Vagina (tissue), 2 donors: Measurements from ENCODE around the gene MGMT. TPM values are rescaled to one million over a fixed set of nuclear protein-coding genes. Genes with fewer than 3 reads are reported as not detected.

Source experiments
- DNase-seq, 2 donors: peaks; one replicate each; pipeline ENCODE4 v3.0.0-alpha.2; 2017; ENCODE audit errors: extremely low spot score in 2 of 2
- H3K27ac ChIP-seq: fragments of 200-600 bp; sonication (generic); one replicate; pipeline ENCODE4 v1.5.1; 2019
- H3K27me3 ChIP-seq: fragments of 200-600 bp; sonication (generic); one replicate; pipeline ENCODE4 v1.5.1; 2019
- H3K36me3 ChIP-seq, 2 donors: fragments of 200-600 bp; sonication (generic); one replicate each; pipeline ENCODE4 v1.5.1; 2017 to 2019
- H3K4me1 ChIP-seq: fragments of 200-600 bp; sonication (generic); one replicate; pipeline ENCODE4 v1.5.1; 2019
- H3K4me3 ChIP-seq, 2 donors: fragments of 200-600 bp; sonication (generic); 1 replicate in 1 of 2; 2 replicates in 1 of 2; pipeline ENCODE4 v1.5.1; 2016 to 2019
- H3K9me3 ChIP-seq: fragments of 200-600 bp; sonication (generic); one replicate; pipeline ENCODE4 v1.5.1; 2019
- CTCF ChIP-seq, 3 experiments: fragments of 450-650 bp in 2 of 3; fragments of 200-600 bp in 1 of 3; sonication (generic) in 1 of 3; IDR thresholded peaks; one replicate each; pipeline ENCODE4 v1.5.1; 2017 to 2019; ENCODE audit warnings: antibody characterized with exemption in 3 of 3, mild to moderate bottlenecking in 2 of 3, moderate library complexity in 2 of 3
- POLR2A ChIP-seq, 2 donors: fragments of 450-650 bp; IDR thresholded peaks; one replicate each; pipeline ENCODE4 v1.6.1; 2017; ENCODE audit warnings: antibody characterized with exemption in 2 of 2, mild to moderate bottlenecking in 2 of 2, moderate library complexity in 2 of 2
- POLR2AphosphoS5 ChIP-seq, 2 donors: sonication (generic); formaldehyde crosslinking; IDR thresholded peaks; one replicate each; pipeline ENCODE4 v1.9.0; 2017; ENCODE audit warnings: antibody characterized with exemption in 2 of 2, mild to moderate bottlenecking in 2 of 2, low read depth in 1 of 2; ENCODE audit not compliant: insufficient read depth in 1 of 2
- intact Hi-C: fragments of 100-400 bp; cut with DNase I; formaldehyde crosslinking; loops from one replicate; pipeline ENCODE4 v1.15.1; 2023
- total RNA-seq: library from RNA; depleted of rRNA; stranded (reverse); fragments of >200 nt; gene quantifications from one replicate; pipeline ENCODE4 v1.2.3, GENCODE V29; 2016

MGMT gene
- total RNA-seq, 1 donor from 2014 or later, result 16.0 TPM

DNA sequence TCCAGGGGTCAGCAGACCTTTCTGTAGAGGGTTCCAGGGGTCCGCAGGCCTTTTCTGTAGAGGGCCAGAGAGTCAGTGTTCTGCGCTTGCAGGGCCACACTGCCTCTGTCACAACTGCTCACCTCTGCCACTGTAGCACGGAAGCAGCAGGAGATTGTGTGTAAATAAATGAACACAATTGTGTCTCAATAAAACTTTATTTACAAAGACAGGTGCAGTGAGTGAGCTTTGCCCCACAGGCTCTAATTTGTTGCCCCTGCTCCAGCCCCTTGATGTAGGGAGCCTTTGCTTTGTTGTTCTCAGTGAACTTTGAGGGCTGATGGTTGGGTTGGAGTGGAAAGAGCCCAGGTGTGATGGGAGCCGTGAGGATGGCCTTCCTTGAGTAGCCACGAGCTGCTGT lies 67.8 kb downstream of the MGMT start:
- DNase-seq, result no peak
- Histone ChIP-seq H3K36me3 (no peaks in the 10 kb centered on the region), H3K9me3 (no peaks in the 10 kb centered on the region), H3K4me1 (peaks cover 5% of the 10 kb centered on the region), H3K4me3 (no peak overlapping the region), H3K27ac (no peak overlapping the region), H3K27me3 (no peaks in the 10 kb centered on the region)
- intact Hi-C loops, result no loop called here
- TF ChIP-seq POLR2A (IDR thresholded peaks at IDR 0.05), result no peak
- TF ChIP-seq CTCF (IDR thresholded peaks at IDR 0.05), result no peak
- TF ChIP-seq POLR2AphosphoS5 (IDR thresholded peaks at IDR 0.05; ENCODE audit: insufficient read depth in 1 of 2, low read depth in 1 of 2), result no peak

GRCh38 chr10:129536336-129536735 lies 69.3 kb downstream of the MGMT start:
- Histone ChIP-seq H3K9me3 (no peaks in the 10 kb centered on the region), H3K36me3 (no peaks in the 10 kb centered on the region), H3K27ac (no peak overlapping the region), H3K27me3 (no peaks in the 10 kb centered on the region), H3K4me1 (peaks cover 5% of the 10 kb centered on the region), H3K4me3 (no peak overlapping the region)
- no peak for TF ChIP-seq CTCF (IDR thresholded peaks at IDR 0.05)
- no peak for TF ChIP-seq POLR2AphosphoS5 (IDR thresholded peaks at IDR 0.05; ENCODE audit: insufficient read depth in 1 of 2, low read depth in 1 of 2)
- no peak for TF ChIP-seq POLR2A (IDR thresholded peaks at IDR 0.05)
- DNase-seq, result no peak
- intact Hi-C loops, result no loop called here

DNA sequence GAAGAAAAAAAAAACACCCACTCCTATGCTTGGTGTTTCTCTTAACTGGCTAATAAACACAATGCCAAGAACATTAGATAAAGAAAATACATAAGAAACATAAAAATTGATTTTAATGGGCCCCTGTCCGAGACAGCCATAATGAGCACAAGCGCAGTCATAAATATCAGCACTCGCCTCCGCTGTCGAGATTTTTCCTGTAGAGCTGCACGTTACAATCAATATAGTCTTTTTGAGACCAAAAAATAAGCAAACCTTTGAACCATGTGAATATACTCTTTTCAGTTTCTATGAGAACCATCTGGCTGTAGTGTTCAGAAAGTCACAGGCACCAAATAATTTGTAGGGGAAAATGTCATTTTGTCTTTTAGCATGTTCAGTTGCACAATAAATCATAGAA lies 70.1 kb downstream of the MGMT start:
- intact Hi-C loops, result no loop called here
- no peaks in the 10 kb centered on the region for H3K36me3 ChIP-seq
- H3K27ac ChIP-seq, result no peak overlapping the region
- no peaks in the 10 kb centered on the region for H3K27me3 ChIP-seq
- no peaks in the 10 kb centered on the region for H3K9me3 ChIP-seq
- TF ChIP-seq POLR2A (IDR thresholded peaks at IDR 0.05), result no peak
- no peak for TF ChIP-seq POLR2AphosphoS5 (IDR thresholded peaks at IDR 0.05; ENCODE audit: insufficient read depth in 1 of 2, low read depth in 1 of 2)
- TF ChIP-seq CTCF (IDR thresholded peaks at IDR 0.05), result no peak
- no peak overlapping the region for H3K4me3 ChIP-seq
- DNase-seq, result no peak
- H3K4me1 ChIP-seq, result peaks cover 5% of the 10 kb centered on the region

DNA sequence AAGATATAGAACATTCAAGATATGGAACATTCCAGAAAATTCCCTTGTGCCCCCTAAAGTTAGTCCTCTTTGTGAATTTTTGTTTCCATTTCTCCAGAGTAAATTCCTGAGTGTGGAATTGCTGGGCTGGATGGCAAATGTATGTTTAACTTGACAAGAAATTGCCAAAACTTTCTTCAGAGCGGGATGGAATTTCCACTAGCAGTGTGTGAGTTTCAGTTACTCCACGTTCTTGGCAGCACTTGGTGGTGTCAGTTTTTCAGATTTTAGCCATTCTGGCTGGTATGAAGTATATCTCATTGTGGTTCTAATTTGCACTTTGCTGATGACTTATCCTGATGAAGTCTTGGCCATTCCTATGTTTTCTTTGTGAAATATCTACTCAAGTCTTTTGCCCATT lies 71.2 kb downstream of the MGMT start:
- H3K27ac ChIP-seq, result no peak overlapping the region
- H3K27me3 ChIP-seq, result no peaks in the 10 kb centered on the region
- DNase-seq, result no peak
- no peaks in the 10 kb centered on the region for H3K36me3 ChIP-seq
- intact Hi-C loops, result no loop called here
- H3K4me3 ChIP-seq, result no peak overlapping the region
- TF ChIP-seq CTCF (IDR thresholded peaks at IDR 0.05) (no peak), POLR2AphosphoS5 (IDR thresholded peaks at IDR 0.05; ENCODE audit: insufficient read depth in 1 of 2, low read depth in 1 of 2) (no peak), POLR2A (IDR thresholded peaks at IDR 0.05) (no peak)
- no peaks in the 10 kb centered on the region for H3K9me3 ChIP-seq
- H3K4me1 ChIP-seq, result peaks cover 3% of the 10 kb centered on the region

DNA sequence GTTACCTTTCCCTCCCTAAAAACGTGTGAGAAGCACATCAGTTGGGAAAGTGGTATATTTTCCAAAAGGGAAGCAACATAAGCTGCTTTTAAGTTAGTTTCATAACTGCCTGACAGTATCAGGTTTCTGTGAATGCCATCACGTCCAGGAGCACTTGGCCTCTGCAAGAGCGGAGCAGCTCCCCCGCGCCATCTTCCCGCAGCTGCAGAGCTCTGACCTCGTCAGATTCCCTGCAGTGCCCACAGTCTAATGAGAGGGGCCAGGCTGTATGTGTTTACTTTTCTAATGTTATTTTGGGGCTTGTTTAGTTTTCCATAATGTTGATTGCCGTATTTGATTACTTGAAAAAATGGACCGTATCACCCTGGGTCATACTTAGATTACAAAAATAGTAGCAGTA lies 74.2 kb downstream of the MGMT start:
- Histone ChIP-seq H3K4me3 (no peak overlapping the region), H3K9me3 (no peaks in the 10 kb centered on the region), H3K27ac (no peak overlapping the region), H3K27me3 (no peaks in the 10 kb centered on the region), H3K4me1 (no peaks in the 10 kb centered on the region), H3K36me3 (no peaks in the 10 kb centered on the region)
- no peak for DNase-seq
- intact Hi-C loops, result no loop called here
- TF ChIP-seq POLR2A (IDR thresholded peaks at IDR 0.05) (no peak), CTCF (IDR thresholded peaks at IDR 0.05) (no peak), POLR2AphosphoS5 (IDR thresholded peaks at IDR 0.05; ENCODE audit: insufficient read depth in 1 of 2, low read depth in 1 of 2) (no peak)
